WTC11 (cell line): Measurements from ENCODE around the gene NTRK3. TPM values are rescaled to one million over a fixed set of nuclear protein-coding genes. Genes with fewer than 3 reads are reported as not detected.

Experiments
- ATAC-seq: fragments of 200-7000 bp; cut with Tn5 transposase; 2 replicates; pipeline ENCODE4 v1.10.0; 2021; ENCODE audit warnings: mild to moderate bottlenecking, moderate library complexity
- CTCF ChIA-PET: fragments of 300-600 bp; sonication (Branson Sonifier 250); formaldehyde crosslinking; loops from one replicate; lab custom pipeline; 2021; ENCODE audit warnings: antibody characterized with exemption; lab: Charles Lee
- POLR2A ChIA-PET: fragments of 350-600 bp; sonication (Branson Sonifier 250); formaldehyde crosslinking; loops from one replicate; lab custom pipeline; 2021; ENCODE audit warnings: antibody characterized with exemption; lab: Charles Lee
- DNase-seq: peaks from one replicate; pipeline ENCODE4 v3.0.0; 2021; ENCODE audit warnings: low spot score
- H3K27ac Mint-ChIP-seq: 2 replicates; pipeline ENCODE4 v1.8.0; 2021; ENCODE audit warnings: mixed read lengths
- H3K27me3 Mint-ChIP-seq: 2 replicates; pipeline ENCODE4 v1.8.0; 2021; ENCODE audit warnings: low read depth, mild to moderate bottlenecking, moderate library complexity, mixed read lengths
- H3K36me3 Mint-ChIP-seq: 2 replicates; pipeline ENCODE4 v1.8.0; 2021; ENCODE audit warnings: mixed read lengths
- H3K4me1 Mint-ChIP-seq: 2 replicates; pipeline ENCODE4 v1.8.0; 2022; ENCODE audit warnings: mixed read lengths
- H3K4me3 Mint-ChIP-seq: 2 replicates; pipeline ENCODE4 v1.8.0; 2021; ENCODE audit warnings: mild to moderate bottlenecking, moderate library complexity, mixed read lengths
- H3K9me3 Mint-ChIP-seq: 2 replicates; pipeline ENCODE4 v1.8.0; 2021; ENCODE audit warnings: mixed read lengths
- AR ChIP-seq: fragments of 250-450 bp; sonication (Bioruptor Pico); IDR thresholded peaks from 2 replicates; pipeline ENCODE4 v1.9.0; 2021; ENCODE audit warnings: mild to moderate bottlenecking
- CREB1 ChIP-seq: sonication (generic); formaldehyde crosslinking; IDR thresholded peaks from 2 replicates; pipeline ENCODE4 v1.8.0; 2023; ENCODE audit warnings: mild to moderate bottlenecking, missing genetic modification reagents
- CREM ChIP-seq: sonication (generic); formaldehyde crosslinking; IDR thresholded peaks from 2 replicates; pipeline ENCODE4 v1.8.1; 2022; ENCODE audit warnings: mild to moderate bottlenecking, missing genetic modification reagents, moderate library complexity
- ELF4 ChIP-seq: sonication (generic); formaldehyde crosslinking; IDR thresholded peaks from 2 replicates; pipeline ENCODE4 v1.8.1; 2022; ENCODE audit warnings: low read depth, mild to moderate bottlenecking, moderate library complexity, missing genetic modification reagents
- FOXJ3 ChIP-seq: sonication (generic); formaldehyde crosslinking; IDR thresholded peaks from 2 replicates; pipeline ENCODE4 v1.9.0; 2021; ENCODE audit warnings: missing genetic modification reagents, mild to moderate bottlenecking, borderline replicate concordance
- GABPB1 ChIP-seq: sonication (generic); formaldehyde crosslinking; IDR thresholded peaks from 2 replicates; pipeline ENCODE4 v1.8.1; 2023; ENCODE audit warnings: mild to moderate bottlenecking, missing genetic modification reagents
- JUN ChIP-seq: sonication (generic); formaldehyde crosslinking; IDR thresholded peaks from 2 replicates; pipeline ENCODE4 v1.8.0; 2023; ENCODE audit warnings: mild to moderate bottlenecking, missing genetic modification reagents
- KAT7 ChIP-seq: sonication (generic); formaldehyde crosslinking; IDR thresholded peaks from 2 replicates; pipeline ENCODE4 v1.8.1; 2023; ENCODE audit warnings: missing genetic modification reagents, mild to moderate bottlenecking, borderline replicate concordance
- MYBL2 ChIP-seq: sonication (generic); formaldehyde crosslinking; IDR thresholded peaks from 2 replicates; pipeline ENCODE4 v1.8.1; 2023; ENCODE audit warnings: mild to moderate bottlenecking, moderate library complexity, missing genetic modification reagents
- NR1H2 ChIP-seq: sonication (generic); formaldehyde crosslinking; IDR thresholded peaks from 2 replicates; pipeline ENCODE4 v1.9.0; 2021; ENCODE audit warnings: mild to moderate bottlenecking, moderate library complexity, missing genetic modification reagents
- TEAD1 ChIP-seq: sonication (generic); formaldehyde crosslinking; IDR thresholded peaks from 2 replicates; pipeline ENCODE4 v1.8.0; 2022; ENCODE audit warnings: mild to moderate bottlenecking, missing genetic modification reagents
- TEAD4 ChIP-seq: sonication (generic); formaldehyde crosslinking; IDR thresholded peaks from 2 replicates; pipeline ENCODE4 v1.8.0; 2022; ENCODE audit warnings: mild to moderate bottlenecking, missing genetic modification reagents
- ZNF138 ChIP-seq: sonication (generic); formaldehyde crosslinking; conservative IDR thresholded peaks from 2 replicates; pipeline ENCODE4 v1.8.1; 2022; ENCODE audit warnings: mild to moderate bottlenecking, moderate library complexity, missing genetic modification reagents
- ZNF423 ChIP-seq: fragments of 250-450 bp; sonication (Bioruptor Pico); IDR thresholded peaks from 2 replicates; pipeline ENCODE4 v2.1.2; 2022; ENCODE audit warnings: mild to moderate bottlenecking, moderate library complexity
- ZNF425 ChIP-seq: fragments of 250-450 bp; sonication (Bioruptor Pico); conservative IDR thresholded peaks from 2 replicates; pipeline ENCODE4 v1.9.0; 2021; ENCODE audit warnings: mild to moderate bottlenecking
- total RNA-seq: library from RNA; stranded (reverse); gene quantifications from 3 replicates; pipeline ENCODE4 v1.2.3, GENCODE V29; 2021
- TF ChIP-seq, protein P1 (sequence below): sonication (generic); formaldehyde crosslinking; IDR thresholded peaks from 2 replicates; pipeline ENCODE4 v1.8.1; 2023; ENCODE audit warnings: mild to moderate bottlenecking, missing genetic modification reagents, moderate library complexity
- TF ChIP-seq, protein P2 (sequence below): fragments of 250-450 bp; sonication (Bioruptor Pico); IDR thresholded peaks from 2 replicates; pipeline ENCODE4 v1.9.0; 2021; ENCODE audit warnings: mild to moderate bottlenecking, borderline replicate concordance
- TF ChIP-seq, protein P3 (sequence below): sonication (generic); formaldehyde crosslinking; IDR thresholded peaks from 2 replicates; pipeline ENCODE4 v1.8.1; 2023; ENCODE audit warnings: mild to moderate bottlenecking, missing genetic modification reagents
- TF ChIP-seq, protein P4 (sequence below): sonication (generic); formaldehyde crosslinking; conservative IDR thresholded peaks from 2 replicates; pipeline ENCODE4 v1.8.1; 2022; ENCODE audit warnings: mild to moderate bottlenecking, missing genetic modification reagents
- TF ChIP-seq, protein P5 (sequence below): sonication (generic); formaldehyde crosslinking; IDR thresholded peaks from 2 replicates; pipeline ENCODE4 v1.8.0; 2023; ENCODE audit warnings: missing genetic modification reagents, mild to moderate bottlenecking, borderline replicate concordance

Gene NTRK3
- total RNA-seq, 1 experiment from 2014 or later: 12.3 TPM

DNA sequence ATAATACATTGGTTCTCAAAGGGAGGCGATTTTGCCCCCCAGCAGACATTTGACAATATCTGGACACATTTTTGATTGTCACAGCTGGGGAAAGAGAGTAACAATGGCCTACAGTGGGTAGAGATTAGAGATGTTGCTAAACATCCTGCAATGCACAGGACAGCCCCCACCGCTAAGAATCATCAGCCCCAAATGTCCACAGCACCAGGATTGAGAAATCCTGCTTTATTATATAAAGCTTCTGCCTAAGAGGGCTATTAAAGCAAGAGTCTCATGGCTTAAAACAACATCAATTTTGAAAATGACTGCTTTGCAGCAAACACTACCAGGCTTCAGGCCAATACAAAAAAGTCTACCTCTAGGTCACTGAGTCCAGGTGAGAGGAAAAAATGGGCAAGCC is 68.2 kb downstream of the NTRK3 start:
- Mint-ChIP-seq H3K36me3 (no peaks in the 10 kb centered on the region), H3K27me3 (no peaks in the 10 kb centered on the region), H3K9me3 (no peaks in the 10 kb centered on the region), H3K27ac (no peak overlapping the region), H3K4me3 (no peak overlapping the region), H3K4me1 (no peaks in the 10 kb centered on the region)
- no peak for TF ChIP-seq AR (CRISPR knock-in tag)
- TF ChIP-seq KAT7: no peak
- no peak for TF ChIP-seq NR1H2 (CRISPR knock-in tag)
- no peak for TF ChIP-seq ZNF423 (CRISPR knock-in tag)
- TF ChIP-seq CREM: no peak
- TF ChIP-seq, protein P1, sequence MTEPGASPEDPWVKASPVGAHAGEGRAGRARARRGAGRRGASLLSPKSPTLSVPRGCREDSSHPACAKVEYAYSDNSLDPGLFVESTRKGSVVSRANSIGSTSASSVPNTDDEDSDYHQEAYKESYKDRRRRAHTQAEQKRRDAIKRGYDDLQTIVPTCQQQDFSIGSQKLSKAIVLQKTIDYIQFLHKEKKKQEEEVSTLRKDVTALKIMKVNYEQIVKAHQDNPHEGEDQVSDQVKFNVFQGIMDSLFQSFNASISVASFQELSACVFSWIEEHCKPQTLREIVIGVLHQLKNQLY: no peak
- no peak for TF ChIP-seq MYBL2 (CRISPR knock-in tag)
- TF ChIP-seq TEAD1 (CRISPR knock-in tag): no peak
- TF ChIP-seq, protein P2, sequence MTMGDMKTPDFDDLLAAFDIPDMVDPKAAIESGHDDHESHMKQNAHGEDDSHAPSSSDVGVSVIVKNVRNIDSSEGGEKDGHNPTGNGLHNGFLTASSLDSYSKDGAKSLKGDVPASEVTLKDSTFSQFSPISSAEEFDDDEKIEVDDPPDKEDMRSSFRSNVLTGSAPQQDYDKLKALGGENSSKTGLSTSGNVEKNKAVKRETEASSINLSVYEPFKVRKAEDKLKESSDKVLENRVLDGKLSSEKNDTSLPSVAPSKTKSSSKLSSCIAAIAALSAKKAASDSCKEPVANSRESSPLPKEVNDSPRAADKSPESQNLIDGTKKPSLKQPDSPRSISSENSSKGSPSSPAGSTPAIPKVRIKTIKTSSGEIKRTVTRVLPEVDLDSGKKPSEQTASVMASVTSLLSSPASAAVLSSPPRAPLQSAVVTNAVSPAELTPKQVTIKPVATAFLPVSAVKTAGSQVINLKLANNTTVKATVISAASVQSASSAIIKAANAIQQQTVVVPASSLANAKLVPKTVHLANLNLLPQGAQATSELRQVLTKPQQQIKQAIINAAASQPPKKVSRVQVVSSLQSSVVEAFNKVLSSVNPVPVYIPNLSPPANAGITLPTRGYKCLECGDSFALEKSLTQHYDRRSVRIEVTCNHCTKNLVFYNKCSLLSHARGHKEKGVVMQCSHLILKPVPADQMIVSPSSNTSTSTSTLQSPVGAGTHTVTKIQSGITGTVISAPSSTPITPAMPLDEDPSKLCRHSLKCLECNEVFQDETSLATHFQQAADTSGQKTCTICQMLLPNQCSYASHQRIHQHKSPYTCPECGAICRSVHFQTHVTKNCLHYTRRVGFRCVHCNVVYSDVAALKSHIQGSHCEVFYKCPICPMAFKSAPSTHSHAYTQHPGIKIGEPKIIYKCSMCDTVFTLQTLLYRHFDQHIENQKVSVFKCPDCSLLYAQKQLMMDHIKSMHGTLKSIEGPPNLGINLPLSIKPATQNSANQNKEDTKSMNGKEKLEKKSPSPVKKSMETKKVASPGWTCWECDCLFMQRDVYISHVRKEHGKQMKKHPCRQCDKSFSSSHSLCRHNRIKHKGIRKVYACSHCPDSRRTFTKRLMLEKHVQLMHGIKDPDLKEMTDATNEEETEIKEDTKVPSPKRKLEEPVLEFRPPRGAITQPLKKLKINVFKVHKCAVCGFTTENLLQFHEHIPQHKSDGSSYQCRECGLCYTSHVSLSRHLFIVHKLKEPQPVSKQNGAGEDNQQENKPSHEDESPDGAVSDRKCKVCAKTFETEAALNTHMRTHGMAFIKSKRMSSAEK: no peak
- TF ChIP-seq, protein P3, sequence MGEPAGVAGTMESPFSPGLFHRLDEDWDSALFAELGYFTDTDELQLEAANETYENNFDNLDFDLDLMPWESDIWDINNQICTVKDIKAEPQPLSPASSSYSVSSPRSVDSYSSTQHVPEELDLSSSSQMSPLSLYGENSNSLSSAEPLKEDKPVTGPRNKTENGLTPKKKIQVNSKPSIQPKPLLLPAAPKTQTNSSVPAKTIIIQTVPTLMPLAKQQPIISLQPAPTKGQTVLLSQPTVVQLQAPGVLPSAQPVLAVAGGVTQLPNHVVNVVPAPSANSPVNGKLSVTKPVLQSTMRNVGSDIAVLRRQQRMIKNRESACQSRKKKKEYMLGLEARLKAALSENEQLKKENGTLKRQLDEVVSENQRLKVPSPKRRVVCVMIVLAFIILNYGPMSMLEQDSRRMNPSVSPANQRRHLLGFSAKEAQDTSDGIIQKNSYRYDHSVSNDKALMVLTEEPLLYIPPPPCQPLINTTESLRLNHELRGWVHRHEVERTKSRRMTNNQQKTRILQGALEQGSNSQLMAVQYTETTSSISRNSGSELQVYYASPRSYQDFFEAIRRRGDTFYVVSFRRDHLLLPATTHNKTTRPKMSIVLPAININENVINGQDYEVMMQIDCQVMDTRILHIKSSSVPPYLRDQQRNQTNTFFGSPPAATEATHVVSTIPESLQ (CRISPR knock-in tag): no peak
- TF ChIP-seq, protein P4, sequence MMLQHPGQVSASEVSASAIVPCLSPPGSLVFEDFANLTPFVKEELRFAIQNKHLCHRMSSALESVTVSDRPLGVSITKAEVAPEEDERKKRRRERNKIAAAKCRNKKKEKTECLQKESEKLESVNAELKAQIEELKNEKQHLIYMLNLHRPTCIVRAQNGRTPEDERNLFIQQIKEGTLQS (CRISPR knock-in tag): no peak
- no peak for TF ChIP-seq ELF4 (CRISPR knock-in tag)
- TF ChIP-seq ZNF138: no peak
- TF ChIP-seq JUN (CRISPR knock-in tag): no peak
- TF ChIP-seq TEAD4: no peak
- DNase-seq (no peak), ATAC-seq (no peak)
- ChIA-PET CTCF (no interaction called here), POLR2A (no interaction called here)

- POLR2A ChIA-PET: no interaction called here
- no peak for DNase-seq
- CTCF ChIA-PET: no interaction called here
- ATAC-seq: no peak
- Mint-ChIP-seq H3K9me3 (no peaks in the 10 kb centered on the region), H3K36me3 (no peaks in the 10 kb centered on the region), H3K4me1 (peaks cover 2% of the 10 kb centered on the region; the same call in 1 of the 2 replicates), H3K4me3 (no peak overlapping the region), H3K27me3 (no peaks in the 10 kb centered on the region), H3K27ac (no peak overlapping the region)
- TF ChIP-seq ZNF425 (no peak), CREB1 (CRISPR knock-in tag) (no peak), GABPB1 (CRISPR knock-in tag) (no peak), FOXJ3 (no peak)
- TF ChIP-seq, protein P5, sequence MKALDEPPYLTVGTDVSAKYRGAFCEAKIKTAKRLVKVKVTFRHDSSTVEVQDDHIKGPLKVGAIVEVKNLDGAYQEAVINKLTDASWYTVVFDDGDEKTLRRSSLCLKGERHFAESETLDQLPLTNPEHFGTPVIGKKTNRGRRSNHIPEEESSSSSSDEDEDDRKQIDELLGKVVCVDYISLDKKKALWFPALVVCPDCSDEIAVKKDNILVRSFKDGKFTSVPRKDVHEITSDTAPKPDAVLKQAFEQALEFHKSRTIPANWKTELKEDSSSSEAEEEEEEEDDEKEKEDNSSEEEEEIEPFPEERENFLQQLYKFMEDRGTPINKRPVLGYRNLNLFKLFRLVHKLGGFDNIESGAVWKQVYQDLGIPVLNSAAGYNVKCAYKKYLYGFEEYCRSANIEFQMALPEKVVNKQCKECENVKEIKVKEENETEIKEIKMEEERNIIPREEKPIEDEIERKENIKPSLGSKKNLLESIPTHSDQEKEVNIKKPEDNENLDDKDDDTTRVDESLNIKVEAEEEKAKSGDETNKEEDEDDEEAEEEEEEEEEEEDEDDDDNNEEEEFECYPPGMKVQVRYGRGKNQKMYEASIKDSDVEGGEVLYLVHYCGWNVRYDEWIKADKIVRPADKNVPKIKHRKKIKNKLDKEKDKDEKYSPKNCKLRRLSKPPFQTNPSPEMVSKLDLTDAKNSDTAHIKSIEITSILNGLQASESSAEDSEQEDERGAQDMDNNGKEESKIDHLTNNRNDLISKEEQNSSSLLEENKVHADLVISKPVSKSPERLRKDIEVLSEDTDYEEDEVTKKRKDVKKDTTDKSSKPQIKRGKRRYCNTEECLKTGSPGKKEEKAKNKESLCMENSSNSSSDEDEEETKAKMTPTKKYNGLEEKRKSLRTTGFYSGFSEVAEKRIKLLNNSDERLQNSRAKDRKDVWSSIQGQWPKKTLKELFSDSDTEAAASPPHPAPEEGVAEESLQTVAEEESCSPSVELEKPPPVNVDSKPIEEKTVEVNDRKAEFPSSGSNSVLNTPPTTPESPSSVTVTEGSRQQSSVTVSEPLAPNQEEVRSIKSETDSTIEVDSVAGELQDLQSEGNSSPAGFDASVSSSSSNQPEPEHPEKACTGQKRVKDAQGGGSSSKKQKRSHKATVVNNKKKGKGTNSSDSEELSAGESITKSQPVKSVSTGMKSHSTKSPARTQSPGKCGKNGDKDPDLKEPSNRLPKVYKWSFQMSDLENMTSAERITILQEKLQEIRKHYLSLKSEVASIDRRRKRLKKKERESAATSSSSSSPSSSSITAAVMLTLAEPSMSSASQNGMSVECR: no peak
Observed at GRCh38 chr15:88187195-88187594, 69.3 kb downstream of the NTRK3 start.
